Limb (tissue), 2 donors: ENCODE measurements around the gene ARHGEF4.

ENCODE experiments used
- DNase-seq, 2 donors: peaks; one replicate each; pipeline ENCODE4 v3.0.0-alpha.2; 2016; ENCODE audit errors: extremely low spot score in 2 of 2

The ARHGEF4 gene, protein sequence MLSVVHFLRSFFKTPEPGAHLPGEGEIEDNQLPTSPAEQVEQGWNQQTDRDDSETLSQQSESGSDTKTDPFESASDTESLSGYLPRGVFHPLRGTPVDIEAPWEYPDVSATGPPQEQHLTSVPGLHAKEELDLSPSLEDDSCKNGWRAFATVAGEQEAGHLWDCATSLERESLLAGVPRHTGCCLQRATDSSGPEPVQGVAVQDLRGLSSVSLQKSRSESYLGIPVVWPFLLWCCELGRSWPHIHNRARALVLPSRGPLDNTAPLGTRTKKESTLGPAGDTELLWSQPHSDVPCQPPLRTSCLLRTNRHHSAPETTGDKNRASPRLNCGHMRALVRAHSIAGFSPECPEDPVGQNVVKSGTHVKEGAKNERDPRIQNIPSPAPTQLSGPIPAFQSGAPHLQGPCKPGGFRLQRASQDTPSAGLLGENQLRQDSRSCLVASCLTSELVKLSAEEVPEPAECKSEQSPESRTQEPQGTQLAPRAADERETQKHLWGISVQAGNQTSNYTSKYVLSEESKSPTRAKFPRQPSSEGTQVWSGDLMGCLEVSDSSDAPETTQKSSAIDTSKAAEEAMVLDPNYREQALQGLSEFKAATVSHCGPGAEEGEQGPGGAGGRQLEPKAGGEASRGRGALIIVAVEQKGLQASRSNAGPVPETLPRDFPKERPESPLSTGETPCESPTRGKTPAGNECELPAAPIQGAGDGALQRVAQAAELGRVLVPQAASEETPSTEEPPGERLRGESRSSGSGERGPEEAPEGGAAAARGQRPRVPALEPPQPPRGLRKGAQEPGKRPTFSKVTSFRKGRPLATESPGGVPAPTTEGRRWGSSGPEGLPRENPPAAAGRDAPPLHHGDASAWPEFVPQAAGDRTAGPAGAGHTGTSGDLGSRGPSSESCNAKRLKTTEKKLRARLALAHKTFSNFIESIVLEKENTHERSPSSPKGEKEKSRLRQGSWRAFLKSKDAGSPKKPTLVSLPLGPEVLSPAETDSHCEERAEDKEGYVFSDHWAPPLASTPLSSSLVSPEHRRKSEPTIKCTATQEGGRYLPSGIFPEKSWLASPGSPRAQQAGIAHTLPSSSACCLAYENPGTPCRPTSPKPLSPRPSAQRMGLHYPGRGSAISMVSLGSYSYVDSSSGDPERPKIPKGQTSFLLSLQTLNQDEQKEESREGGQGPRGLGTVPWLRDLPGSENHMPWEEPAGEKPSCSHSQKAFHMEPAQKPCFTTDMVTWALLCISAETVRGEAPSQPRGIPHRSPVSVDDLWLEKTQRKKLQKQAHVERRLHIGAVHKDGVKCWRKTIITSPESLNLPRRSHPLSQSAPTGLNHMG (N-terminal part only)

DNA sequence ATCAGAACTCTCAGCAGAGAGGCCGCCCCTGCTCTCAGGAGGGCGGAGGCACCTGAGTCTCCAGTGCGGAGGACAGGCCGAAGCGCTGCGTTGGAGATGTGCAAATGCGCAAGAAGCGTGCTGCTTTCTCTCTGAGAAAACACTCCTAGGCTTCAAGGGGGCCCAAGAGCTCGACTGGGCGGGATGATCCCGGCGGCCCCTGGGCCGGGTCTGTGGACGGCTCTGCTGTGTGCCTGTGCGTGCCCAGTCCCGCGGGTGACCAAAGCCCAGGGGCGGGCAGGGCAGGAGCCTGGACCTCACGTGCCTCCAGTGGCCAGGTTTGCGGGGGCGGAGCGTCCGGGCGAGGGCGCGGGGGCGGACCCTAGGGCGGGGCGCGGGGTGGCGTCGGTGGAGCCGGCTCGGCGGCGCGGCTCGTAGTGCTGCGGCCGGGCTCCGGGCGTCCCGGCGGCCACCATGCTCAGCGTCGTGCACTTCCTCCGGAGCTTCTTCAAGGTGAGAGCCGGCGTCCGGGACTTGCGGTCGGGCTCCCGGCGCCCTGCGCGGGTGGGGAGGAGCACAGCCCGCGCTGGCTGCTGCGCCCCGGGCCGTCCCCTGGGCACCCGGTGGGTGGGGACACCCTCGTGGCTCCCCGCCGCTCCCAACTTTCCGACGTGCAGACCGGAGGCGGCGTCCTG, at the start of gene ARHGEF4:
TSS of gene ARHGEF4 (plus strand) at position 414 of the 674 bp plus-strand sequence. CDS start at position 454, 40 bp downstream.
- peak in 1 of 2 donors; percentile 64 for DNase-seq

DNA sequence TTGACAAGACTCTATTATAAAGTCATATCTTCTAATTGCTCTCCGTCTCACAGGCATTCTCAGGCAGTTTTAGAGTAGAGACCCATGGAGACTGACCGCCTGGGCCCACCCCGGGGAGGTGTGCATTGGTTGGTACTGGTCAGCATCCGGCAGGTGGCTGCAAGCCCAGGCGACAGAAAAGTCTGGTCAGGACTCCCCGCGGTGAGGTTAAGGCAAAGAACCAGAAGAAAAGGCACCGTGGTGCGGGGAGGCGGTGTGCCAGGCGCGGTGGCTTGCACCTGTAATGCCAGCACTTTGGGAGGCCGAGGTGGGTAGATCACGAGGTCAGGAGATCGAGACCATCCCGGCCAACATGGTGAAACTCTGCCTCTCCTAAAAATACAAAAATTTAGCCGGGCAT, 48.9 kb upstream of the ARHGEF4 start:
- DNase-seq: no peak

DNA sequence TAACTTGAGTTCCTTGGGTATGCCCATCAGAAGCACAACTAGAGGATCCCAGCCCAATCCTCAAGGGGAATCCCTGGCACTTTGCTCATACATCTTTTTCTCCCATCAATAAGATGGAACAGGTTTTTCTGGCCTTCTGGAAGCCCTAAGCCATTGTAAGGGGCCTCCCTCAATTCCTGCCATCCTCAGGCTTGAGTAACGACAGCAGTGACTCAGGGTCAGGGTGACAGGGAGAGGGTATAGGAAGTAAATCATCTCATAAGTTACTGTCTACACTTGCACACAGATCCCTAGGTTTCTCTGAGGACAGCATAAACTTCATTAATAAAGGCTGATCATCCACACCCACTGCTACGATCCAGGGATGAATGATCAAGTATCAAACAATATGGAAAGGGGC, 46.4 kb upstream of the ARHGEF4 start:
- DNase-seq: no peak

DNA sequence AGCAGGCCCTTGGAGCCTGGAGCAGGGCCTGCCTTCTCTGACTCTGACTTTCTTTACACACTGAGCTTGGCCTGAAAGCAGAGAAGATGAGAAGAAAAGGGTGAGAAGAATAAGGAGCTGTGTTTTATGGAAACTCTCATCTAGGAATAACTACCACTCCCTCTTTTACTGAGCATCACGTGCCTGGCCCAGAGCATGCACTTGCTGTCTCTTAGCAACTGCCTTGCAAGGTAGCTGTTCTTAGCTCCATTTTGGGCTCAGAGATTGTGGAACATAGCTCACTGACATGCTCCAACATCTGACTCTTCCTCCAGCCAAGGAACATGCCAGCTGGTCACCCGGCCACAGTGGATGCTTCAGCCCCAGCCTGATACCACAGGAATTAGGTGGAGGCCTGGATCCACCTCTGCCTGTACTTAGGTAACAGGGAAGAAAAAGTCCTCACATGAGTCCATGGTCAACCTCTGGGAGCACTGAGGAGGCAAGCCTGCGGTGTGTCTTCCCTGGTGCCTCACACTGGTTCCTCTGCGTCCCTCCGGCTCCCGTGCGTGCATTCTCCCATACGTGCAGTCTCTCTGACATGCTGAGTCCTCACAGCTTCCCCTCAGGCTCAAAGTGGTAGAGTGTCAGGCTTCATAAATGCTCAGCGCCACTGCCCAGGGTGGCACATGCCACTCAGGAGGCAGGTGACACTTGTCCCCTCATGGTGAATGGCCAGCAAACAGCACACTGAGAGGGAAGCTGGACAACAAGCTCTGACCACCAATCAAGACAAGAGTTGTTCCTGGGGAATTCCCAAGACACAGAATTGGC, 45.7 kb upstream of the ARHGEF4 start:
- no peak for DNase-seq

DNA sequence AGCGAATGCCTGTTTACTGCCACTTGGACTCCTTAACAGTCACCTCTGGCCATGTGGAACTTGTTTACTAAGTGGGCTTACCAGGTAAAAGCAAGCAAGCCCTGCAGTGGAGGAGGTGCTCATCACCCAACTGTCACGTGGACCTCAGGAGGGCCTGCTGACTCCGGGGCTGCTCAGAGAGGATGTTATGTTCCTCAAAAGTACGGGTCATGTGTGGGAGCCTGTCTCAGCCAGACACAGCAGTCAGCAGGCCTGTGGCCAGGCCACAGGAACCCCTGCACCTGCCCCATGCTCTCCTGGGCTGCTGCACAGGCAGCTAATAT, 45.1 kb upstream of the ARHGEF4 start:
- DNase-seq: no peak

DNA sequence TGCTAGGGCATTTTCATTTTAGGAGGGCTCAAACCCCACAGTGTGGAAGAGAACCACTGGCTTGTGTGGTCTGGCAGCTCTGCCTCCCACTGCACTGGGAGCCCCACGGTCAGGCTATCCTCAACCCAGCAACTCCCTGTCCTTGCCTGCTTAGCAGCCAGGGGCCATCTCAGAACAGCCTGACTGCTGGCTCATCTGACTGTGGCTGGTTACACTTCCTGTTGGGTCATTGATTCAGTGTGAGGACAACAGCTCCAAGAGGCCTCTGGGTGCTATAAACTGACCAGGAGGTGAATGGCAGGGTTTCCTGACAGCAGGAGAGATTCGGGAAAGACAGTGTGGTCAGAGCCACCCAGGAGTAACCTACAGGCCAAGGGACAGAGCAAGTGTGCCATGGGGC, 41.3 kb upstream of the ARHGEF4 start:
- DNase-seq: no peak

DNA sequence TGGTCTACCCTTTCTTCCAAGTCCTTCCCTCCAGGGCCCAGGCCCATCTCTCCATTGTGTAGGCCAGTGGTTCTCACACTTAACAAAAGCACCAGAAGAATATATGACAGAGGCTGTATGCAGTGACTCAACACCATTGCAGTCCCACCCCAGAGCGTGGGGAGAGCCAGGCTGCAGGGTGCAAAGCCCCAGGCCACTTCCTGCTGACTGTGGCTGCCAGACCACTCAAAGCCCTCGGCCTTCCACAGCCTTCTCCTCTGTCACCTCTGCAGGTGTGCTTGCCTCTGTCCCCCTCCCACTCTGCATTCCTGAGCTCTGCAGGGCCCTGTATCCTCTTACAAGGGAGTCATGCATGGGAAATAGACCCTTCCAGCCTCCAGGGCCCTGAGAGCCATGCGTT, 40.4 kb upstream of the ARHGEF4 start:
- no peak for DNase-seq

DNA sequence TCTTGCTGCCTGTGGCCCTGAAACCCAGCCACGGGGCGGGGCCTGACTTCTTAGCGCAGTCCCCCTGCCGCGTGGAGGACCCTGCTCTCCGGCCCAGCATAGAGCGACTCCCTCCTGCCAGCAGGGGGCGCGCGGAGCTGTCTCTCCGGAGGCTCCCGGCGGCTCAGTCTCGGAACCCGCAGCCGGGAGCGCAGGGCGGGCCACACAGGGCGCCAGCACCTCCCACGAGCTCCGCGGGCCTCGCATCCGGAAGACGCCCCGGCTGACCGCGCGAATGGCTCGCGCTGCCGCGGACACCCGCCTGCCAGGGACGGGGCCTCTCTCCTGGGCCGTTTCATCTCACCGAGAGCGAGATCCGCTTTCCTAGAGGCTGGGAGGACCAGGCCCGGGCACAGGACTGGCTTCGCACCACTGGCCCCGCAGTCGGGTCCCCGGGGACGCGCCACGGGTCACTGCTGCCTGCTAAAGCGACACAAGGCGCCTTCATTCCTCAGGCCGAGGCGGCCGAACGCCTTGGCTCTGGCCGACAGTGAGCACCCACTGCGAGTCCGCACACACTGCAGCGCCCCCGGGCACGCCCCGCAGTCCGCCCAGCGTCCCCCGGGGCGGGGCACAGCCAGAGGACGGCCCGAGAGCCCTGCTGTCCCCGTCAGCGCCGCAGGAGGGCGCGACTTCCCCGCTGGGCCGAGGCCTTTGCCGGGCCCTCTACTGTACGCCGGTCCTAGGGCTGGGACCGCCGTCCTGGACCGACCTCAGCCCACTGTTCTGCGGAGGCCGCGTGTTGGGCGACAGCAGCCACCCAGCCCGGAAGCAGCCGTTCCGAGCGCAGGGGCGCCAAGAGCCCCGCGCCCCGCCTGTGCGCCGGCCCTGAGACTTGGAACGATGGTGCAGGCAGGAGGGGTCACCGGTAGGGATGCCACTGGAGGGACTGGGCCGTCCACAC, 39.0 kb upstream of the ARHGEF4 start:
- DNase-seq: peak; percentile 88 to 95

DNA sequence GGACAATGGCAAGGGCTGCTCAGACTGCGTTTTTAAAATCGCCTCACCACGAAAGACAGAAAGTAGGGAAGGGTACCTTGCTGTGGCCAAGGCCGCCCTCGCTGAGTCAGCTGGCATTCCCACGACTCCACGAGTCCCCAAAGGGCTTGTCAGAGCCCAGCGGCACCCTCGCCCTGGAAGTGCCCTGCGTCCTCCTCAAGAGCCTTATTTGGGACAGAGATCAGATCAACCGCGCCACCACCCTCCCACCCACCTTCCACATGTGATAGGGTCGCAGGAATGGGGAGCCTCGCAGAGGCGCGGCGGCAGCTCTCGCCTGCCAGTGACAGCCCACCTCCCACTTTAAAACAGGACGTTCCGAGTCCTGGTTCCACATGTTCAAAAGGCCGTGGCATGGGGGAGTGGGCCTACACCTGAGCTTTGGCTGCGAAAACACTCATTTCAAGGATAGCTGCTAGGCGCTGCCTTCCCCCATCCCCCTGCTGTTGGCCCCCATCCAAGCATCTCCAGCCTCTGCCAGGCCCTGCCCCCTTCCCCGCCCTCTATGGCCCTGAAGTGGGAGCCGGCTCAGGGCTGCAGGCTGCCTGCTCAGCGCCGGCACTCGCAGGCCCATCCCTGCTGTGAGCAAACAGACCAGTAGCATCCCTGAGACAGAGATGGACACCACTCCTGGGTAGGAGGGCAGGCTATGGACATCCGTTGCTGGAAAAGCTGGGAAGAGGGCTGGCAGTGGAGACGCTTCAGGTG, 38.1 kb upstream of the ARHGEF4 start:
- peak; percentile 22 to 87 for DNase-seq

DNA sequence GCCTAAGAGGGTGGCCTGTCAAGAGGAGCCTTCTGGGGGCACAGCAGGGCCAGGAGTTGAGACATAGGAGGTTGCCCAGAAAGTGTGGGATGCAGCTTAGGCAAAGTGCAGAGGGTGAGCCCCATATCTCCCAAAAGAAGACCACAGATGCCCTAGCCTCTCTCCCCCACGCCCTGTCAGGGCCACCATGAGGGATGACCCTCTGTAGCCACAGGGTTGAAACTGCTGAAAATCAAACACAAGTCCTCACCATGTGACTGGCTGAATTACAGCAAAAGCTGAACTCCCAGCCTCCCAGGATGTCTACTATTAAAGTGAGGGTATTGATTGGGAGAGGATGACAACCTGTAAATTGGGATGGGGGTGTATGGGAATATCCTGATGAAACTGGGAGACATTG, 37.4 kb upstream of the ARHGEF4 start:
- DNase-seq: no peak

DNA sequence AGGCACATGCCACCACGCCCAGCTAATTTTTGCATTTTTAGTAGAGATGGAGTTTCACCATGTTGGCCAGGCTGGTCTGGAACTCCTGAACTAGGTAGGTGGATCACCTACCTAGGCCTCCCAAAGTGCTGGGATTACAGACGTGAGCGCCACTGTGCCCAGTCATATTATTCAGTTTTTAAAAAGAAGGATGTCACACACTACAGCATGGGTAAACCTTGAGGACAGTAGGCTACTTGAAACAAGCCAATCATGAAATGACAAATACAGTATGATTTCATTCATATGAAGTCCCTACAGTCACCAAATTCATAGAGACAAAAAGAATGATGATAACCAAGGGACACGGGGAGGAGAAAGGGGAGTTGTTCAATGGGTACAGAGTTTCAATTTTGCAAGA, 31.1 kb upstream of the ARHGEF4 start:
- DNase-seq: no peak

DNA sequence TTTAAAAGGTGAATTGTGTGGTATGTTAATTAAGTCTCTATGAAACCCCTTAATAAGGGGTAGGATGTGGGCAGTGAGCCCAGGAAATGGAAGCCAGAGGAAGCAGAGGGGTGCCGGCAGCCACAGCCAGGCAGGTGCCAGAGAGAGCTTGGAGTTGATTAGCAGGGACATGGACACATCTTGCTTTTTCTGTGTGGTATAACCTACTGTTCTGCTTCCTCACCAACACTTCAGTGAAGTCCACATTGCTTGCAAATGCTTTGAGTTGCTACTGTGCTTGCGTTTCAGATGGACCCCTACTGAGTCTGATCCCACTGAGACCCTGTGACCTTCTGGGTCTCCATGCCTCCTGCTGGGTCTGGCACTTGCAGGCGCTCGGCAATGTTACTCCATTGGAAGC, 30.3 kb upstream of the ARHGEF4 start:
- no peak for DNase-seq

DNA sequence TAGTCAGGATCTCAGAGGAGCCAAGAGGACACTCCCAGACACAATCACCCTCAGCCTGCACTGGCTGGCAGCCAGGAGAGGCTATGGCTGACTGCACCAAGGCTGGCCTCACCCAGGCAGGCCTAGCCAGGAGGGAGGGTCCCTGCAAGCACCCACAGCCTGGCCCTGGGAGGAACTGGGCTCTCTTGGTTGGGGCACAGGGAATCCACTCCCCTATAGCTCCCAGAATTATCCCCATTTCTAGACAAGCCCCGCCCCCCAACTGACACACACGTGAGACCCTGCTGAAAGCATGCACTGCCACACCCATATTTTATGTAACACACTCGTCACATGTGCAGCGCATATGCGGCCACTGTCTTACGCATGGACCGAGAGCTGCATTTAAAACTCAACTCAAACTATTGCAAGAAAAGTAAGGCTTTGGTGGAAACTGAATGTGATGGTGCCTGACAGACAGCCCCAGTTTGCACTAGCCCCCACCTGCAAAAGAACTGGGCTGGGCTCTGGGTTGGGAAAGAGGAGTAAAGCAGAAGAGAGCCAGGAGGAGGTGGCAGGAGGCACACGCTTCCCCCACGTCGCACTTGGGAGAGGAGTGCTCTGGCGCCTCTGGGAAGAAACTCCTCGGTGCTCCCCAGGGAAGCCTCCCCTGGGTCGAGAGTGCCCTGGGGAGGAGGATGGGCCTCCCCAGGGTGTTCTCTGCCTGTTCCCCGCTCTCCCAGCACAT, 28.9 kb upstream of the ARHGEF4 start:
- peak in 1 of 2 donors; percentile 16 for DNase-seq

DNA sequence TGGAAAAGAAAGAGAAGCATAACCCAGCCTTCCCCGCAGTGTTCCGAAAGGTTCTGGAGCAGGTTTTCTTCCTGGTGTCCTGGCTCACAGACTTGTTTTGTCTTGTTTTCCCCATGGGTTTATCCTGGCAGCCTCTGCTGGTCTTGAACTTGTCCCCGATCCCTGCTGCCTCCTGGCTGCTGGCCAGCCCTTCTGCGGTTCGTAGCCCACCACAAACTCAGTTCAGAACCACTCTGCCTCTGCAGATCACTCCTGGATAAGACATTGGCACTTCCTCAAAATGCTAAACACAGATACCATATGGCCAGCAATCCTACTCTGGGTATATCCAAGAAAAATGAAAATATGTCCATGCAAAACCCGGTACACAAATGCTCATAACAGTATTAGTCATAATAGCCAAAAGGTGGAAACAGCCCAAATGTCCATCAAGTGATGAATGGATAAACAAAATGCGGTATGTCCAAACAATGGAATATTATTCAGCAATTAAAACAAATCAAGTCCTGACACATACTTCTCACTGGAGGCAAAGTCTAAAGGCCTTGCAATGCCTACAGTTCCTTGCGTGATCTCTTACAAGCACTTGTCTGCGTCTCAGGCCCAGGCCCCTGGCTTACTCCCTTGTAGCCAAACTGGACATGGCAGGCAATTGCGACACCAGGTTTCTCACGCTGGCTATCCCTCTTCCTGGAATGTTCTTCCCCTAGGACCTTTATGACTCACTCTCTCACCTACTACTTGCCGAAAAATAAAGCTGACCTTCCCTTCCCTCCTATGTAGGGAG, 28.0 kb upstream of the ARHGEF4 start:
- no peak for DNase-seq

DNA sequence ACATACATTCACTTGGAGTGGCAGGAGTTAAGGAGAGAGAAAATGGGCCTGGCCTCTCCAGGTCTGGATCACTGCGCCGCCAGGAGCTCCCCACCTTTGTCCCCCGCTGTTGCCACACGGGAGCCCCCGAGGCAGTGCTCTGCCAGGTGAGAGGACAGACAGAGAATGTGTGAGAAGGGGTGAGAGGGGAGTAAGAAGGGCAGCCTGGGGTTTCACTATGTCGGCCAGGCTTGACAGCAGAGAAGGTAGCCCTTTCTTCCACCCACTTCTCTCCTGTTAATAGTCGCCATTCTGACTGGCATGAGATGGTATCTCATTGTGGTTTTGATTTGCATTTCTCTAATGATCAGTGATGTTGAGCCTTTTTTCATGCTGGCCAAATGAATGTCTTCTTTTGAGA, 26.2 kb upstream of the ARHGEF4 start:
- no peak for DNase-seq

DNA sequence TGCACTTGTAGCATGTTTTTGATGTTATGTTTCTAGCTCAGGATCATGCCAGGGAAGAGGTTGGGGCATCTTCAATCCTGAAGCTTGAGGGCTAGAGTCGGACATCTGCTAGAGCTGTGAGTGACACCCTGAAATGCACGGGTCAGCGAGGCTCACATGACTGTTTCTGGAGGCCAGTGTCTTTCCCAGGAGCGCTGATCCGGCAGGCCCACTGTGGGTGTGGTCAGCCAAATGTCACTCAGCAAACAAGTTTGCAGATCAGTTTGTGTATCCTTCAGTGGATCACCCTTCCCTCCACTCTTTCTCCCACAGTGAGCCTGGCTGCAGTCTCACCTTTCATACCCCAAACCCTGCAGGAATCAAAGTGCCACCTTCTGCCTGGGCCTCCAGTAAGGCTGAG, 23.0 kb upstream of the ARHGEF4 start:
- no peak for DNase-seq
